ENCODE data around the gene SPAG16. TPM values are rescaled to one million over a fixed set of nuclear protein-coding genes. Genes with fewer than 3 reads are reported as not detected.
A peak's percentile ranks its signal among the peaks of the same experiment; 100 is the strongest.

SPAG16 gene
- polyA plus RNA-seq, 1 of the 3 experiments (the other 2 are of a cell fraction) = 29.5 TPM

DNA sequence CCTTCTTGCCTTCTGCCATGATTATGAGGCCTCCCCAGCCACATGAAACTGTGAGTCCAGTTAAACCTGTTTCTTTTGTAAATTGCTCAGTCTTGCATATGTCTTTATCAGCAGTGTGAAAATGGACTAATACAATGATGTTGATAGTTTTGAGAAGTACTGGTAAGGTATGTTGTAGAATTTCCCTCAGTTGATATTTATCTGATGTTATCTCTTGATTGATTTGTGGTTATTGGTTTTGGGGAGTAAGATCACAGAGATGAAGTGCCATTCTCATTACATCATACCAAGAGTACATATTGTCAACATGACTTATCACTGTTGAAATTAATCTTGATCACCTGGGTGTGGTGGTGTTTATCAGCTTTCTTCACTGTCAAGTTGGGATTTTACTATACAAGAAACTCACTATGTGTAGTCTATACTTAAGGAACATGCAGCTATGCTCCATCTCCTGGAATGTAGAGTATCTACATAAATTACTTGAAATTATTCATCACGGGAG, 5.1 kb upstream of the SPAG16 start:
- no peaks in the 10 kb centered on the region for H3K9me2 ChIP-seq
- H3K9ac ChIP-seq = no peak overlapping the region
- H2AFZ ChIP-seq (ENCODE audit: low read depth) = no peak overlapping the region
- H3K79me2 ChIP-seq (ENCODE audit: insufficient read depth) = no peaks in the 10 kb centered on the region
- ChIA-PET POLR2A (no interaction called here), CTCF (no interaction called here)
- no peaks in the 10 kb centered on the region for H3K9me3 ChIP-seq
- DNase-seq = no peak
- no peaks in the 10 kb centered on the region for H3K36me3 ChIP-seq (replicated peaks in 1 of 2; ENCODE audit: control insufficient read depth in 1 of 2, insufficient read depth in 2 of 2, low read length in 1 of 2)
- no peak overlapping the region for H3K27ac ChIP-seq (ENCODE audit: low read depth in 2 of 2, low read length in 1 of 2)
- TF ChIP-seq TCF12 (IDR thresholded peaks at IDR 0.05) = peak; percentile 14; the same call in 1 of the 2 replicates
- TF ChIP-seq SIN3A (IDR thresholded peaks at IDR 0.05; ENCODE audit: borderline replicate concordance, low read depth, low read length) = no peak
- no peak overlapping the region for H3K4me3 ChIP-seq (ENCODE audit: low read depth in 2 of 2, low read length in 1 of 2)
- H4K20me1 ChIP-seq (ENCODE audit: insufficient read depth) = no peaks in the 10 kb centered on the region
- peaks cover 7% of the 10 kb centered on the region for H3F3A ChIP-seq (replicated peaks; ENCODE audit: insufficient read depth)
- no peaks in the 10 kb centered on the region for H3K27me3 ChIP-seq (ENCODE audit: insufficient read depth)
- peaks cover 4 to 5% of the 10 kb centered on the region in 2 experiments; a peak in 2 of 4 replicates for H3K4me1 ChIP-seq (ENCODE audit: control insufficient read depth in 1 of 2, insufficient read depth in 2 of 2, low read depth in 1 of 2, low read length in 1 of 2)
- no peak overlapping the region for H3K4me2 ChIP-seq
- 77% methylated on average over 1 of the region's 1 CpG for WGBS (ENCODE audit: low lambda C conversion rate)

DNA sequence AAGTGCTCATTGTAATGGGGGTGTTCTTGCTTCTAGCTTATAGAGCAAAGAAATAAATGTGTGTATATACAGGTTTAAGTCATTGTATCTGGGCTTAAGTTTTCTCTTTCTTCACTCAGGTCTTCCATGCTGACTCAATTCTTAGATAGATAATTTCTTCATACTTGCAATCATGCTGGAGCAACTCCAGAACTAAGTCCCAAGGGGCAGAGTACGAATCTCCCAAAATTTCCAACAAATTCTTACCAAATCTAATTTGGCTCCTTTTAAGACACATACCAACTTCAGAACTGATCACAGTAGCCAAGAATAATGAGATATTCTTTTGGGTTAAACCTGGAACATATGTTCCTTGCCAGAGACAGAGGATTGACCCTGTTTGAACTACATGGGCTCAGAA, 4.3 kb upstream of the SPAG16 start:
- H4K20me1 ChIP-seq (ENCODE audit: insufficient read depth) = no peaks in the 10 kb centered on the region
- H3K36me3 ChIP-seq (replicated peaks in 1 of 2; ENCODE audit: control insufficient read depth in 1 of 2, insufficient read depth in 2 of 2, low read length in 1 of 2) = no peaks in the 10 kb centered on the region
- H3K79me2 ChIP-seq (ENCODE audit: insufficient read depth) = peaks cover 4% of the 10 kb centered on the region; the same call in 1 of the 2 replicates
- ChIA-PET CTCF (no interaction called here), POLR2A (no interaction called here)
- no peak for DNase-seq
- TF ChIP-seq SMC3 (IDR thresholded peaks at IDR 0.05; ENCODE audit: low read depth, low read length) (no peak), GATA2 (CRISPR knock-in tag; IDR thresholded peaks at IDR 0.05) (no peak), EP300 (IDR thresholded peaks at IDR 0.05; ENCODE audit: borderline replicate concordance in 1 of 2, low read depth in 1 of 2, low read length in 1 of 2) (no peak), GABPA (IDR thresholded peaks at IDR 0.05; ENCODE audit: low read depth) (no peak), NFIC (IDR thresholded peaks at IDR 0.05; ENCODE audit: borderline replicate concordance) (no peak), RAD21 (IDR thresholded peaks at IDR 0.05; ENCODE audit: low read length) (no peak)
- TF ChIP-seq, protein P1, sequence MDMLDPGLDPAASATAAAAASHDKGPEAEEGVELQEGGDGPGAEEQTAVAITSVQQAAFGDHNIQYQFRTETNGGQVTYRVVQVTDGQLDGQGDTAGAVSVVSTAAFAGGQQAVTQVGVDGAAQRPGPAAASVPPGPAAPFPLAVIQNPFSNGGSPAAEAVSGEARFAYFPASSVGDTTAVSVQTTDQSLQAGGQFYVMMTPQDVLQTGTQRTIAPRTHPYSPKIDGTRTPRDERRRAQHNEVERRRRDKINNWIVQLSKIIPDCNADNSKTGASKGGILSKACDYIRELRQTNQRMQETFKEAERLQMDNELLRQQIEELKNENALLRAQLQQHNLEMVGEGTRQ (IDR thresholded peaks at IDR 0.05; ENCODE audit: borderline replicate concordance, low read depth, low read length) = no peak
- TF ChIP-seq, protein P2, sequence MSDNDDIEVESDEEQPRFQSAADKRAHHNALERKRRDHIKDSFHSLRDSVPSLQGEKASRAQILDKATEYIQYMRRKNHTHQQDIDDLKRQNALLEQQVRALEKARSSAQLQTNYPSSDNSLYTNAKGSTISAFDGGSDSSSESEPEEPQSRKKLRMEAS (IDR thresholded peaks at IDR 0.05; ENCODE audit: low read depth) = no peak
- H3K27me3 ChIP-seq (ENCODE audit: insufficient read depth) = no peaks in the 10 kb centered on the region
- no peak overlapping the region for H3K27ac ChIP-seq (ENCODE audit: low read depth in 2 of 2, low read length in 1 of 2)
- H3K9me2 ChIP-seq = no peaks in the 10 kb centered on the region
- H3F3A ChIP-seq (replicated peaks; ENCODE audit: insufficient read depth) = peaks cover 7% of the 10 kb centered on the region
- no peaks in the 10 kb centered on the region for H3K9me3 ChIP-seq
- no peak overlapping the region for H3K9ac ChIP-seq
- H3K4me2 ChIP-seq = no peak overlapping the region
- H3K4me3 ChIP-seq (ENCODE audit: low read depth in 2 of 2, low read length in 1 of 2) = no peak overlapping the region
- WGBS (ENCODE audit: low lambda C conversion rate) = 55% methylated on average over 1 of the region's 1 CpG
- peaks cover 4 to 5% of the 10 kb centered on the region in 2 experiments; a peak in 2 of 4 replicates for H3K4me1 ChIP-seq (ENCODE audit: control insufficient read depth in 1 of 2, insufficient read depth in 2 of 2, low read depth in 1 of 2, low read length in 1 of 2)
- H2AFZ ChIP-seq (ENCODE audit: low read depth) = no peak overlapping the region

DNA sequence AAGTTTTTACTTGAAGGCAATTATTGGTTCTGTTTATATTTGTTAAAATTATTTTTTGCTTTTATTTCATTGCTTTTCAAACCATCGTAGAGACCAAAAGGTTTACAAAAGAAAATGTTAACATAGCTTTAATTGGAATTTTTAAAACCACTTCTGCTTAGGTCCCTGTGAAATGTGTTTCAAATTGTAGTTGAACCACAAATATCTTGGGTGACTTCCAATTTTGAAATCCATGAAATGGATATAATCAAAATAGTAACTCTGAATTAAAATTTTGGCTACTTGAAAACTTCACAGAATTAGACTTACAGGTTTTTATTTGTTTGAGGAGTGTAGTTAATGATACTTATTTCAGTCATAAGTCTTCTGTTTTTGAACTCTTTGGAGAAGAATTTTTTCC, 3.1 kb upstream of the SPAG16 start:
- Histone ChIP-seq H3K9me3 (no peaks in the 10 kb centered on the region), H3K9me2 (no peaks in the 10 kb centered on the region), H3K27me3 (ENCODE audit: insufficient read depth) (no peaks in the 10 kb centered on the region), H3K4me1 (ENCODE audit: control insufficient read depth in 1 of 2, insufficient read depth in 2 of 2, low read depth in 1 of 2, low read length in 1 of 2) (peaks cover 5 to 6% of the 10 kb centered on the region in 2 experiments; a peak in 2 of 4 replicates), H3K4me2 (no peak overlapping the region), H3K9ac (no peak overlapping the region), H3K27ac (ENCODE audit: low read depth in 2 of 2, low read length in 1 of 2) (no peak overlapping the region), H3F3A (replicated peaks; ENCODE audit: insufficient read depth) (peaks cover 7% of the 10 kb centered on the region), H3K4me3 (ENCODE audit: low read depth in 2 of 2, low read length in 1 of 2) (no peak overlapping the region), H3K36me3 (replicated peaks in 1 of 2; ENCODE audit: control insufficient read depth in 1 of 2, insufficient read depth in 2 of 2, low read length in 1 of 2) (no peaks in the 10 kb centered on the region), H3K79me2 (ENCODE audit: insufficient read depth) (peaks cover 16% of the 10 kb centered on the region; the same call in 1 of the 2 replicates), H2AFZ (ENCODE audit: low read depth) (no peak overlapping the region), H4K20me1 (ENCODE audit: insufficient read depth) (no peaks in the 10 kb centered on the region)
- 17% methylated on average over 1 of the region's 1 CpG for WGBS (ENCODE audit: low lambda C conversion rate)
- ChIA-PET CTCF (interaction anchor here (0.7 kb wide), 1 partner anchor 15 kb away, joined by 3 read pairs; no protein-coding TSS in a partner anchor), POLR2A (no interaction called here)
- TF ChIP-seq RCOR1 (IDR thresholded peaks at IDR 0.05; ENCODE audit: low read length) = no peak
- no peak for TF ChIP-seq GABPA (IDR thresholded peaks at IDR 0.05; ENCODE audit: low read depth)
- TF ChIP-seq, protein P3, sequence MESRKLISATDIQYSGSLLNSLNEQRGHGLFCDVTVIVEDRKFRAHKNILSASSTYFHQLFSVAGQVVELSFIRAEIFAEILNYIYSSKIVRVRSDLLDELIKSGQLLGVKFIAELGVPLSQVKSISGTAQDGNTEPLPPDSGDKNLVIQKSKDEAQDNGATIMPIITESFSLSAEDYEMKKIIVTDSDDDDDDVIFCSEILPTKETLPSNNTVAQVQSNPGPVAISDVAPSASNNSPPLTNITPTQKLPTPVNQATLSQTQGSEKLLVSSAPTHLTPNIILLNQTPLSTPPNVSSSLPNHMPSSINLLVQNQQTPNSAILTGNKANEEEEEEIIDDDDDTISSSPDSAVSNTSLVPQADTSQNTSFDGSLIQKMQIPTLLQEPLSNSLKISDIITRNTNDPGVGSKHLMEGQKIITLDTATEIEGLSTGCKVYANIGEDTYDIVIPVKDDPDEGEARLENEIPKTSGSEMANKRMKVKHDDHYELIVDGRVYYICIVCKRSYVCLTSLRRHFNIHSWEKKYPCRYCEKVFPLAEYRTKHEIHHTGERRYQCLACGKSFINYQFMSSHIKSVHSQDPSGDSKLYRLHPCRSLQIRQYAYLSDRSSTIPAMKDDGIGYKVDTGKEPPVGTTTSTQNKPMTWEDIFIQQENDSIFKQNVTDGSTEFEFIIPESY (IDR thresholded peaks at IDR 0.05; ENCODE audit: borderline replicate concordance, low read depth) = no peak
- peak; percentile 35; the same call in 1 of the 2 replicates for TF ChIP-seq NFIC (IDR thresholded peaks at IDR 0.05; ENCODE audit: borderline replicate concordance)
- peak; percentile 78 for TF ChIP-seq TCF12 (IDR thresholded peaks at IDR 0.05)
- TF ChIP-seq FOXJ3 (CRISPR knock-in tag; IDR thresholded peaks at IDR 0.05) = no peak
- DNase-seq = no peak
